Choroid plexus epithelial cell (primary cell): Measurements from ENCODE around the gene HES1.

Experiments
- DNase-seq: peaks from one replicate; pipeline ENCODE4 v3.0.0-alpha.2; 2010; ENCODE audit warnings: low read depth
- H3K4me3 ChIP-seq: 2 replicates; pipeline ENCODE4 v1.5.1; 2011; ENCODE audit warnings: low read depth, mild to moderate bottlenecking, control low read depth, low read length, moderate library complexity
- TF ChIP-seq, protein P1 (sequence below): conservative IDR thresholded peaks from 2 replicates; pipeline ENCODE4 v1.5.1; 2011; ENCODE audit warnings: low read depth, mild to moderate bottlenecking, control low read depth, inconsistent platforms, low read length, moderate library complexity

HES1 gene

DNA sequence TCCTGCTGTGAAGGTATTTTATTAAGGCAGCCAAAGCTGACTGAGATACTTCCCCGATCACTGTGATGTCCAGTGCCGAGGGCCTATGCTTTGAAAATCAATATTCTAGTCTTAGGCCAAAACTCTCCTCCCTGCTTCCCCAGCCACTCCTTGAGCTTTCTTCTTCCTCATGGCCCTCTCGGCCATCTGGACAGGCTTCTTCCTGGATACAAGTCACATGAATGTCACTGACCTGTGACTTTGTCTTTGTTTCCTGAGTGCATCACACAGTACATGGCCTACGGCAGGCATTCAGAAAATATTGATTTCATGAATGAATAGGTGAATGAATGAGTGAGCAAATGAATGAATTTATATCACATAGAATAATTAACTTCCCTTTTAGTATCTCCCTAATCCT lies 24.6 kb upstream of the HES1 start:
- no peak overlapping the region for H3K4me3 ChIP-seq
- TF ChIP-seq, protein P1, sequence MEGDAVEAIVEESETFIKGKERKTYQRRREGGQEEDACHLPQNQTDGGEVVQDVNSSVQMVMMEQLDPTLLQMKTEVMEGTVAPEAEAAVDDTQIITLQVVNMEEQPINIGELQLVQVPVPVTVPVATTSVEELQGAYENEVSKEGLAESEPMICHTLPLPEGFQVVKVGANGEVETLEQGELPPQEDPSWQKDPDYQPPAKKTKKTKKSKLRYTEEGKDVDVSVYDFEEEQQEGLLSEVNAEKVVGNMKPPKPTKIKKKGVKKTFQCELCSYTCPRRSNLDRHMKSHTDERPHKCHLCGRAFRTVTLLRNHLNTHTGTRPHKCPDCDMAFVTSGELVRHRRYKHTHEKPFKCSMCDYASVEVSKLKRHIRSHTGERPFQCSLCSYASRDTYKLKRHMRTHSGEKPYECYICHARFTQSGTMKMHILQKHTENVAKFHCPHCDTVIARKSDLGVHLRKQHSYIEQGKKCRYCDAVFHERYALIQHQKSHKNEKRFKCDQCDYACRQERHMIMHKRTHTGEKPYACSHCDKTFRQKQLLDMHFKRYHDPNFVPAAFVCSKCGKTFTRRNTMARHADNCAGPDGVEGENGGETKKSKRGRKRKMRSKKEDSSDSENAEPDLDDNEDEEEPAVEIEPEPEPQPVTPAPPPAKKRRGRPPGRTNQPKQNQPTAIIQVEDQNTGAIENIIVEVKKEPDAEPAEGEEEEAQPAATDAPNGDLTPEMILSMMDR: no peak
- DNase-seq: no peak

- no peak for DNase-seq
- no peak overlapping the region for H3K4me3 ChIP-seq
- TF ChIP-seq, protein P1: no peak
Observed at GRCh38 chr3:194112120-194113106, 23.5 kb upstream of the HES1 start.

- DNase-seq: no peak
Observed at GRCh38 chr3:194114123-194114522, 21.8 kb upstream of the HES1 start.

DNA sequence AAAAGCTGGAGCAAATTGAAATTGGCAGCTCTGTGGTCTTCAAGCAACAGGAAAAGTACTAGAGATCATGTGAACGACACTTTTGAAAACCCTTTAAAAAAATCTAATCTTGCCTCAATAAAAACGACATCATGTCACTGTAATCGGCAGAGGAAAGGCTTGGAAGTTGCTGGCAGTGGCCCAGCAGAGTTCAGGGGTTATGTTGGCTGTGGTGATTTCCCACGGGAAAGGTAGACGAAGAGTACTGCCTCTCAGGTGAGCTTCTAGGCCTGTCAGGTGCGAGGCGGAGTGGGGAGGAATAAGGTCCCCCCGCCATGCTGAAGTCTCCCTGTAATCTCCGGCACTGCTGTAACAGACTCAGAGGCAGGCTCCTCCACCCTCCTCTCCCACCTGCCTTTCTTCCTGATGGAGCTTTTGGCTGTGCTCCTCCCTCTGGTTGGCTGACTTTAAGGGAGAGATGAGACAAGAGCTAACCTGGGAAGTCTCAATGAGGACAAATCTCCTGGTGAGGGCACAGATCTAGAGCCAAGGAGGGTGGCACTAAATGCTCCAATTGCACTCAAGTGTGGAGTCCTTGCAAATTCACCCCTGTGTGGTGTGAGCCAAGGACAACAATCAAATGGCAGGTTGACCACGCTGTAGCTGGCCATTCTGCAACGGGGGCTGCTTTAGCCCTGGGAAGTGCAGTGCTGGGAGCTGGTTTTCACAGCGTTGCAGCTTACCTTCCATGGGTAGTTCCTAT lies 18.7 kb upstream of the HES1 start:
- no peak overlapping the region for H3K4me3 ChIP-seq
- no peak for DNase-seq
- TF ChIP-seq, protein P1: no peak

More at GRCh38 chr3:194114123-194114522, 21.8 kb upstream of the HES1 start:
- no peak overlapping the region for H3K4me3 ChIP-seq
- TF ChIP-seq, protein P1: no peak

DNA sequence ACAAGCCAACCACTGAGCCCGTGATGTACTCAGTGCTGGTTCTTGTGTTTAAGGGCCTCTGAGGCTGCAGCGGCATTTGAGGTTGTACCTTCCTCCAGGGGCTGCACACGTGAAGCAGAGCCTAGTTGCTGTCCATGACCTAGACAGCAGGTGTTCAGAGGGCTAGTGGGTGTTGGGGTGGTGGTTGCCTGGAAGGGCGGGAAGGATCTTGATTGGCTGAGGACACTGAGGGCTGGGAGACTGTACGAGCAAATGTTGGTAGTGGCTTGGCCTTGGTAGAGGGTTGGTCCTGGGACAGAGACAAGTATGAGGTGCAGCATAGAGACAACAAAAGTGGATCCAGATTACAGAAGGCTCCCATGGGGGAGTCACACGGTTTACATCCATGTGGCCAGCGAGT lies 17.0 kb upstream of the HES1 start:
- TF ChIP-seq, protein P1: no peak
- H3K4me3 ChIP-seq: no peak overlapping the region
- DNase-seq: no peak

DNA sequence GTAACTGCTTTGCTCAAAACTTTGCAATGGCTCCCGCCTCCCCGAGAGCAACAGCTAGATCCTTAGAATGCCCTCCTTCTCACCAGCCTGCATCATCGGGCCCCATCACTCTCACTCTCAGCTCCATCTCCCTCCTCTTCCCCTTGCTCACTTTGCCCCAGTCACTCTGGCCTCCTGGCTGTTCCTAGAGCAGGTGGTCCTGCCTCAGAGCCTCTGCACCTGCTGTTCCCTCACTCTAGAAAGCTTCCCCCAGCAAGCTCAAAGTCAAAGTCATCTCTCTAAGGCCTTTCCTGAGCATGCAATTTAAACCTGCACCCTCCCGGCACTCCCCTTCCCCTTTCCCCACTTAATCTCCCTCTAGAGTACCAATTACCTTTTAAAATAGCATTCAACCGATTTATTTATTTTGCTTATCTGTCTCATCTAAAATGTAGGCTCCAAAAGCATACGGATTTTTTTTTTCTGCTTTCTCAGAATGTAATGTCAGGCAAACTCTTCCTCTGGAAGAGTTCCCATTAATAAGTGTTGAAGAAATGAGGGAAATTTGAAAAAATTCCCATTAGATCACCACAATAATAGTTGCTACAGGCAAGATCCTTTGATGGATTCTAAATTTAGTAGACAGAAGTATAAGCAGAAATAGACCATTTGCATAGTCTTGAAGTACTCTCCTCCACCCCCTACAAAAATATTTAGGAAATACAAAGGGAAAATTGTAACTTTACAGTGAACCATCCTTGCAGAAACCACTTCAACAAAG lies 15.9 kb upstream of the HES1 start:
- TF ChIP-seq, protein P1: no peak
- no peak overlapping the region for H3K4me3 ChIP-seq
- no peak for DNase-seq
